ENCODE data around the gene POU2F2. TPM values are rescaled to one million over a fixed set of nuclear protein-coding genes. Genes with fewer than 3 reads are reported as not detected.

Gene POU2F2
- total RNA-seq, 1 experiment from 2014 or later: 2.9 TPM

- H3K27ac ChIP-seq: no peak overlapping the region
- intact Hi-C loops (cut with micrococcal nuclease; ENCODE audit: unreplicated experiment): no loop called here
- H3K4me1 ChIP-seq (replicated peaks; ENCODE audit: insufficient read depth): peaks cover 27% of the 10 kb centered on the region
- H2AFZ ChIP-seq: no peak overlapping the region
- BruUV-seq (replicated peaks): no TSS peak
- no peaks in the 10 kb centered on the region for H3K27me3 ChIP-seq (ENCODE audit: insufficient read depth, low read depth)
- H3K9me2 ChIP-seq (ENCODE audit: insufficient read depth): no peaks in the 10 kb centered on the region
- ChIA-PET CTCF (interaction anchor here (0.5 kb wide), 1 partner anchor 327 kb away, joined by 6 read pairs; no protein-coding TSS in a partner anchor), POLR2A (ENCODE audit: unreplicated experiment) (no interaction called here)
- no peaks in the 10 kb centered on the region for H3K9me3 ChIP-seq (ENCODE audit: insufficient read depth, low read depth)
- no peaks in the 10 kb centered on the region for H3K36me3 ChIP-seq (ENCODE audit: low read depth)
- peaks cover 27% of the 10 kb centered on the region; the same call in 1 of the 2 replicates for H3F3A ChIP-seq (ENCODE audit: insufficient read depth, low read depth)
- no peaks in the 10 kb centered on the region for H3K79me2 ChIP-seq (ENCODE audit: low read depth)
- H3K4me2 ChIP-seq: no peak overlapping the region
- TF ChIP-seq CTCF (conservative IDR thresholded peaks at IDR 0.05): no peak
- TF ChIP-seq EZH2 (IDR thresholded peaks at IDR 0.05; ENCODE audit: low read depth): no peak
- no peak for DNase-seq
- no peak overlapping the region for H3K4me3 ChIP-seq
- no peaks in the 10 kb centered on the region for H4K20me1 ChIP-seq (ENCODE audit: insufficient read depth)
Observed at GRCh38 chr19:42165146-42165545, 32.9 kb upstream of the POU2F2 start.

- no peak for DNase-seq
- Histone ChIP-seq H2AFZ (no peak overlapping the region), H3K4me3 (no peak overlapping the region), H3K4me2 (no peak overlapping the region), H3K9me2 (ENCODE audit: insufficient read depth) (no peaks in the 10 kb centered on the region), H3K36me3 (ENCODE audit: low read depth) (no peaks in the 10 kb centered on the region), H4K20me1 (ENCODE audit: insufficient read depth) (no peaks in the 10 kb centered on the region), H3K27ac (no peak overlapping the region), H3K79me2 (ENCODE audit: low read depth) (no peaks in the 10 kb centered on the region), H3F3A (ENCODE audit: insufficient read depth, low read depth) (peaks cover 19% of the 10 kb centered on the region; the same call in 1 of the 2 replicates), H3K9me3 (ENCODE audit: insufficient read depth, low read depth) (no peaks in the 10 kb centered on the region), H3K4me1 (replicated peaks; ENCODE audit: insufficient read depth) (peaks cover 20% of the 10 kb centered on the region), H3K27me3 (ENCODE audit: insufficient read depth, low read depth) (no peaks in the 10 kb centered on the region)
- no TSS peak for BruUV-seq (replicated peaks)
- no peak for TF ChIP-seq EZH2 (IDR thresholded peaks at IDR 0.05; ENCODE audit: low read depth)
- TF ChIP-seq CTCF (conservative IDR thresholded peaks at IDR 0.05): no peak
- ChIA-PET POLR2A (ENCODE audit: unreplicated experiment) (interaction anchor here (0.6 kb wide), 1 partner anchor 81 kb away, joined by 3 read pairs; no protein-coding TSS in a partner anchor), CTCF (interaction anchor here (0.6 kb wide), 1 partner anchor 26 kb away, joined by 4 read pairs; no protein-coding TSS in a partner anchor)
- intact Hi-C loops (cut with micrococcal nuclease; ENCODE audit: unreplicated experiment): no loop called here
Observed at GRCh38 chr19:42161616-42162263, 29.5 kb upstream of the POU2F2 start.

- H3K79me2 ChIP-seq (ENCODE audit: low read depth): no peaks in the 10 kb centered on the region
- H3K4me1 ChIP-seq (replicated peaks; ENCODE audit: insufficient read depth): peaks cover 2% of the 10 kb centered on the region; the same call in 1 of the 2 replicates
- DNase-seq: no peak
- intact Hi-C loops (cut with micrococcal nuclease; ENCODE audit: unreplicated experiment): no loop called here
- no peaks in the 10 kb centered on the region for H3K9me2 ChIP-seq (ENCODE audit: insufficient read depth)
- ChIA-PET CTCF (no interaction called here), POLR2A (ENCODE audit: unreplicated experiment) (interaction anchor here (0.6 to 0.7 kb wide), 2 partner anchors 15 to 33 kb away, joined by 3 read pairs; no protein-coding TSS in a partner anchor)
- H2AFZ ChIP-seq: no peak overlapping the region
- H3K9me3 ChIP-seq (ENCODE audit: insufficient read depth, low read depth): no peaks in the 10 kb centered on the region
- H3K27me3 ChIP-seq (ENCODE audit: insufficient read depth, low read depth): peaks cover 8% of the 10 kb centered on the region; the same call in 1 of the 2 replicates
- H3K36me3 ChIP-seq (ENCODE audit: low read depth): no peaks in the 10 kb centered on the region
- H3K4me2 ChIP-seq: no peak overlapping the region
- no TSS peak for BruUV-seq (replicated peaks)
- H3K27ac ChIP-seq: no peak overlapping the region
- H3F3A ChIP-seq (ENCODE audit: insufficient read depth, low read depth): peaks cover 1% of the 10 kb centered on the region; the same call in 1 of the 2 replicates
- TF ChIP-seq CTCF (conservative IDR thresholded peaks at IDR 0.05): no peak
- no peak for TF ChIP-seq EZH2 (IDR thresholded peaks at IDR 0.05; ENCODE audit: low read depth)
- no peak overlapping the region for H3K4me3 ChIP-seq
- no peaks in the 10 kb centered on the region for H4K20me1 ChIP-seq (ENCODE audit: insufficient read depth)
Observed at GRCh38 chr19:42159942-42160341, 27.7 kb upstream of the POU2F2 start.
